ENCODE results near the gene TP63. TPM values are rescaled to one million over a fixed set of nuclear protein-coding genes. Genes with fewer than 3 reads are reported as not detected.

The TP63 gene
- total RNA-seq, 4 donors from 2014 or later = not detected

- DNase-seq = no peak
- intact Hi-C loops (cut with DNase I; ENCODE audit: low total_unique reads) = no loop called here
- Histone ChIP-seq H3K9me3 (no peaks in the 10 kb centered on the region), H3K36me3 (no peaks in the 10 kb centered on the region), H3K27ac (no peak overlapping the region), H3K4me1 (no peaks in the 10 kb centered on the region), H3K4me3 (no peak overlapping the region), H3K27me3 (no peaks in the 10 kb centered on the region)
- in situ Hi-C loops (cut with MboI; ENCODE audit: low pct_ligation_motif_present in 1 of 4, low pct_unique_long_range_greater_than_20kb in 1 of 4, low sequenced_read_pairs in 3 of 4) = no loop called here
- TF ChIP-seq EP300 (IDR thresholded peaks at IDR 0.05; ENCODE audit: low read depth) (no peak), POLR2AphosphoS5 (IDR thresholded peaks at IDR 0.05) (no peak), POLR2A (IDR thresholded peaks at IDR 0.05) (no peak)
- TF ChIP-seq, protein P1, sequence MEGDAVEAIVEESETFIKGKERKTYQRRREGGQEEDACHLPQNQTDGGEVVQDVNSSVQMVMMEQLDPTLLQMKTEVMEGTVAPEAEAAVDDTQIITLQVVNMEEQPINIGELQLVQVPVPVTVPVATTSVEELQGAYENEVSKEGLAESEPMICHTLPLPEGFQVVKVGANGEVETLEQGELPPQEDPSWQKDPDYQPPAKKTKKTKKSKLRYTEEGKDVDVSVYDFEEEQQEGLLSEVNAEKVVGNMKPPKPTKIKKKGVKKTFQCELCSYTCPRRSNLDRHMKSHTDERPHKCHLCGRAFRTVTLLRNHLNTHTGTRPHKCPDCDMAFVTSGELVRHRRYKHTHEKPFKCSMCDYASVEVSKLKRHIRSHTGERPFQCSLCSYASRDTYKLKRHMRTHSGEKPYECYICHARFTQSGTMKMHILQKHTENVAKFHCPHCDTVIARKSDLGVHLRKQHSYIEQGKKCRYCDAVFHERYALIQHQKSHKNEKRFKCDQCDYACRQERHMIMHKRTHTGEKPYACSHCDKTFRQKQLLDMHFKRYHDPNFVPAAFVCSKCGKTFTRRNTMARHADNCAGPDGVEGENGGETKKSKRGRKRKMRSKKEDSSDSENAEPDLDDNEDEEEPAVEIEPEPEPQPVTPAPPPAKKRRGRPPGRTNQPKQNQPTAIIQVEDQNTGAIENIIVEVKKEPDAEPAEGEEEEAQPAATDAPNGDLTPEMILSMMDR (IDR thresholded peaks at IDR 0.05) = no peak
- 92 to 95% methylated on average over 6 to 29 of the region's 29 CpGs for WGBS, 2 donors (ENCODE audit: low coverage in 1 of 2)
Observed at GRCh38 chr3:189808246-189809007, 177.2 kb downstream of the TP63 start.

DNA sequence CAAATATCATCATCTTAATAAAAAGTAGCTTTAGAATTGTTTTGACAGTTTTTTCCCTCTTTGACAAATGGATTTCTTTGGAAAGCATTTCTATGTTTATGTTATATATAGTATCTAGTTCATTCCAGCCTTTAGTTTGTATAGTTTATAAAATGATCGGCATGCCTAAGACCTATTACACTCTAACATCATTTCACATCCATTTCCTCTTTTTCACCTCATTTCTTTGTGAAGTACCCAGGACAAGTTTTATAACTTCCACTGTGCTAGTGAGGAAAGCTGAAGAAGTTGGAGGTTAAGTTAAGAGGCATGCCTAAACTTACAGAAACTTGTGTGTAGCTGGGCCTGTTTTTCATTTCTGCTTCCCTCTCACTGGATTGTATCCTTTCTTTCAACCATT, 178.4 kb downstream of the TP63 start:
- in situ Hi-C loops (cut with MboI; ENCODE audit: low pct_ligation_motif_present in 1 of 4, low pct_unique_long_range_greater_than_20kb in 1 of 4, low sequenced_read_pairs in 3 of 4) (no loop called here), intact Hi-C loops (cut with DNase I; ENCODE audit: low total_unique reads) (no loop called here)
- Histone ChIP-seq H3K4me1 (no peaks in the 10 kb centered on the region), H3K27ac (no peak overlapping the region), H3K36me3 (no peaks in the 10 kb centered on the region), H3K4me3 (no peak overlapping the region), H3K27me3 (no peaks in the 10 kb centered on the region), H3K9me3 (no peaks in the 10 kb centered on the region)
- TF ChIP-seq, protein P1 (IDR thresholded peaks at IDR 0.05) = no peak
- TF ChIP-seq POLR2AphosphoS5 (IDR thresholded peaks at IDR 0.05) (no peak), EP300 (IDR thresholded peaks at IDR 0.05; ENCODE audit: low read depth) (no peak), POLR2A (IDR thresholded peaks at IDR 0.05) (no peak)
- DNase-seq = no peak
- 56 to 100% methylated on average over 1 of the region's 1 CpG for whole genome bisulfite sequencing, 2 donors (ENCODE audit: low coverage in 1 of 2)

DNA sequence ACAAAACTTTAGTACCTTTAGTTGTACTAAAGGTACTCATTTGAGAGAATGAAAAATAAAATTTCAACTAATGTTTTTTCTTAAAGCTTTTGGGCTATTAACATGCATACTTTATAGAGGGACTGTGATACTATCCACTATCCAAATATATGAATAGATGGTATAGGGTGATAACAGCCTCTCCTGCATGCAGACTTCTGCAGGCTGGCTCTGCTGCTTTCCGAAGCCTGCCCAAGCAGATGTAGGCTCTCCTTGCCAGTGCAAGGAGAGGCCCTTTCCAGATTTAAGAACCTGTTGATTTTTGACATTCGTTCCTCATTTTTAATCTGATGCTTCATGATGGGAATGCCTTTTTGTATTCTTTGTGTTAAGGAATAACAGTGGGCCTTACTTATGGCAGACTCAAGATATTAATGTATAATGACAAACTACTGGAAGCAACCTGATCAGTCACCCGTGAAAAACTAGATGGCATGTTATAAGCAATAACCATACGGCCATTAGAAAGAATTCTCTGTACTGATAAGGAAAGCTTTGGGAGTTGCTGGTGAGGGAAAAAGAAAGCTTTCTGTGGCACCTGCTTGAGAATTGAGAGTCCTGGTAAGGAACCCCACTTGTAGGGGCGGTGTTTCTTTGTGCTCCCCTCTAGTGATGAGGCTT, 181.7 kb downstream of the TP63 start:
- TF ChIP-seq POLR2A (IDR thresholded peaks at IDR 0.05) (no peak), POLR2AphosphoS5 (IDR thresholded peaks at IDR 0.05) (no peak), EP300 (IDR thresholded peaks at IDR 0.05; ENCODE audit: low read depth) (no peak)
- TF ChIP-seq, protein P1 (IDR thresholded peaks at IDR 0.05) = no peak
- 83 to 91% methylated on average over 5 of the region's 5 CpGs for WGBS, 2 donors (ENCODE audit: low coverage in 1 of 2)
- intact Hi-C loops (cut with DNase I; ENCODE audit: low total_unique reads) (no loop called here), in situ Hi-C loops (cut with MboI; ENCODE audit: low pct_ligation_motif_present in 1 of 4, low pct_unique_long_range_greater_than_20kb in 1 of 4, low sequenced_read_pairs in 3 of 4) (no loop called here)
- Histone ChIP-seq H3K27ac (no peak overlapping the region), H3K27me3 (no peaks in the 10 kb centered on the region), H3K4me3 (no peak overlapping the region), H3K4me1 (no peaks in the 10 kb centered on the region), H3K9me3 (no peaks in the 10 kb centered on the region), H3K36me3 (no peaks in the 10 kb centered on the region)
- DNase-seq = no peak

- H3K9me3 ChIP-seq = no peaks in the 10 kb centered on the region
- no peak overlapping the region for H3K4me3 ChIP-seq
- H3K4me1 ChIP-seq = no peaks in the 10 kb centered on the region
- in situ Hi-C loops (cut with MboI; ENCODE audit: low pct_ligation_motif_present in 1 of 4, low pct_unique_long_range_greater_than_20kb in 1 of 4, low sequenced_read_pairs in 3 of 4) (no loop called here), intact Hi-C loops (cut with DNase I; ENCODE audit: low total_unique reads) (no loop called here)
- H3K36me3 ChIP-seq = no peaks in the 10 kb centered on the region
- DNase-seq = no peak
- no peaks in the 10 kb centered on the region for H3K27me3 ChIP-seq
- TF ChIP-seq, protein P1 (IDR thresholded peaks at IDR 0.05) = no peak
- no peak for TF ChIP-seq POLR2A (IDR thresholded peaks at IDR 0.05)
- TF ChIP-seq EP300 (IDR thresholded peaks at IDR 0.05; ENCODE audit: low read depth) = no peak
- TF ChIP-seq POLR2AphosphoS5 (IDR thresholded peaks at IDR 0.05) = no peak
- WGBS, 2 donors (ENCODE audit: low coverage in 1 of 2) = 85 to 100% methylated on average over 1 to 10 of the region's 10 CpGs
- H3K27ac ChIP-seq = no peak overlapping the region
Observed at GRCh38 chr3:189813647-189814240, 182.6 kb downstream of the TP63 start.
